Measurements from ENCODE around the gene GMDS. TPM values are rescaled to one million over a fixed set of nuclear protein-coding genes. Genes with fewer than 3 reads are reported as not detected.

GMDS gene
- total and polyA plus RNA-seq, 2 of the 13 experiments (the other 11 are each of a cell fraction or from before 2014, with no cell fraction given) = 64.4 to 112 TPM

DNA sequence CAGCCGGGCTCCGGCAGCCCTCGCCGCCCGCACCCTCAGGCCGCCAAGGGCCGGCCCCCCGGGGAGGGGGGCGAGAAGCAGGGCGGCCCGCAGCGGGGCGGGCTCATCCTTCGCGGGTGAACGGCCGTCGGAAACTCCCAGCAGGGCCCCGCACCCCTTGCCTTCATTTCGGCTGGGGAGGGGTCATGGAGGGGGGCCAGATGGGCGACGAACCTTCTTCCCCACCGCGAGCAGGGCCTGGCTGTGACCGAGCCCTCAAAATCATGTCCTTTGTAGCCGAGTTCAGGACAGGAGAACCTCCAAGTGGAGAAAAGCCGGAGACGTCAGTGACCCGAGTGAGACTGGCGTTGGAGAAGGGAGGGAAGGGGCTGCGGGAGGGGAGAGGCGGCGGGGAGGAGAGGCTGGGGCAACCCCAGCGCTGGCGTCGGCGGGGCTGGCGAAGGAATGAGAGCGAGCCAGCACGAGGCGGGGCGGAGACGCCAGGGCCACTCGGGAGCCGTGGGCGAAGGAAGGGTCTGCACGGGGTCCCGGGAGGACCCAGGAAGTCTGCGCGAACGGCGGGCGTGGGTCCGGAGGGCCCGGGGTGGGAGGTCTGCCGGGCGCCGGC, 636.3 kb downstream of the GMDS start:
- ATAC-seq = no peak
- TF ChIP-seq HNRNPK (IDR thresholded peaks at IDR 0.05; ENCODE audit: low read depth, low read length, poor library complexity, severe bottlenecking) (peak; percentile 76), RBFOX2 (IDR thresholded peaks at IDR 0.05; ENCODE audit: low read depth, low read length) (no peak), ATF7 (IDR thresholded peaks at IDR 0.05) (no peak), ATF7 (CRISPR knock-in tag; IDR thresholded peaks at IDR 0.05) (no peak), ZNF550 (CRISPR knock-in tag; IDR thresholded peaks at IDR 0.05; ENCODE audit: borderline replicate concordance) (0 out of 2 replicates have a peak, but pooled peaks have one; percentile 39), ZNF333 (CRISPR knock-in tag; IDR thresholded peaks at IDR 0.05; ENCODE audit: borderline replicate concordance) (no peak), SRSF1 (optimal IDR thresholded peaks at IDR 0.05; ENCODE audit: low read depth, low read length) (peak; percentile 24), ETV5 (CRISPR knock-in tag; IDR thresholded peaks at IDR 0.05; ENCODE audit: borderline replicate concordance) (no peak), REL (CRISPR knock-in tag; conservative IDR thresholded peaks at IDR 0.05) (0 out of 2 replicates have a peak, but pooled peaks have one; percentile 31), ZSCAN25 (CRISPR knock-in tag; IDR thresholded peaks at IDR 0.05) (peak; percentile 35; the same call in 1 of the 2 replicates), ELF1 (CRISPR knock-in tag; IDR thresholded peaks at IDR 0.05) (no peak), PAX8 (CRISPR knock-in tag; IDR thresholded peaks at IDR 0.05; ENCODE audit: borderline replicate concordance) (no peak), NFRKB (IDR thresholded peaks at IDR 0.05) (no peak), EZH2 (conservative IDR thresholded peaks at IDR 0.05; ENCODE audit: low read depth, low read length) (peak; percentile 3), STAT5B (CRISPR knock-in tag; IDR thresholded peaks at IDR 0.05) (no peak), KMT2B (CRISPR knock-in tag; IDR thresholded peaks at IDR 0.05) (0 out of 2 replicates have a peak, but pooled peaks have one; percentile 7), ZNF546 (CRISPR knock-in tag; conservative IDR thresholded peaks at IDR 0.05) (no peak), ZNF10 (CRISPR knock-in tag; IDR thresholded peaks at IDR 0.05; ENCODE audit: borderline replicate concordance, low read depth) (no peak), RBAK (CRISPR knock-in tag; IDR thresholded peaks at IDR 0.05) (no peak), ZNF501 (CRISPR knock-in tag; IDR thresholded peaks at IDR 0.05) (no peak), CBFB (CRISPR knock-in tag; IDR thresholded peaks at IDR 0.05) (0 out of 2 replicates have a peak, but pooled peaks have one; percentile 15)
- TF ChIP-seq, protein P1, sequence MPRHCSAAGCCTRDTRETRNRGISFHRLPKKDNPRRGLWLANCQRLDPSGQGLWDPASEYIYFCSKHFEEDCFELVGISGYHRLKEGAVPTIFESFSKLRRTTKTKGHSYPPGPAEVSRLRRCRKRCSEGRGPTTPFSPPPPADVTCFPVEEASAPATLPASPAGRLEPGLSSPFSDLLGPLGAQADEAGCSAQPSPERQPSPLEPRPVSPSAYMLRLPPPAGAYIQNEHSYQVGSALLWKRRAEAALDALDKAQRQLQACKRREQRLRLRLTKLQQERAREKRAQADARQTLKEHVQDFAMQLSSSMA (CRISPR knock-in tag; IDR thresholded peaks at IDR 0.05) = peak; percentile 58; the same call in 1 of the 2 replicates

More for the DNA sequence above, 636.3 kb downstream of the GMDS start:
- Histone ChIP-seq H4K20me1 (ENCODE audit: insufficient read depth, low read length) (peaks cover 11% of the 10 kb centered on the region; the same call in 1 of the 2 replicates), H2AFZ (ENCODE audit: low read length) (no peak overlapping the region), H3K9me3 (ENCODE audit: low read length) (no peaks in the 10 kb centered on the region), H3K4me2 (ENCODE audit: low read depth, low read length) (peak overlapping the region; percentile 94), H3K36me3 (replicated peaks in 1 of 2; ENCODE audit: control insufficient read depth in 1 of 2, insufficient read depth in 2 of 2, low read length in 2 of 2) (no peaks in the 10 kb centered on the region), H3K4me1 (ENCODE audit: insufficient read depth, low read length) (peaks cover 48% of the 10 kb centered on the region), H3K4me3 (replicated peaks in 1 of 3; ENCODE audit: insufficient read depth in 1 of 3, low read depth in 2 of 3, low read length in 3 of 3) (peak overlapping the region; percentile 54 to 73 (median 67); a peak in 5 of 6 replicates), H3K27me3 (ENCODE audit: control insufficient read depth in 1 of 2, insufficient read depth in 2 of 2, low read length in 2 of 2) (peaks cover 32 to 54% of the 10 kb centered on the region in 2 experiments), H3K27ac (ENCODE audit: extremely low read length, insufficient read depth, low read length) (no peak overlapping the region), H3K79me2 (ENCODE audit: insufficient read depth, low read length) (no peaks in the 10 kb centered on the region), H3K9ac (ENCODE audit: insufficient read depth, low read depth, low read length) (no peak overlapping the region)
- ChIA-PET POLR2A (no interaction called here), CTCF (ENCODE audit: low intra/inter-chr PET ratio, low total read pairs) (no interaction called here)
- DNase-seq (ENCODE audit: low spot score) (no peak), FAIRE-seq (no peak)
- BruUV-seq (replicated peaks) = no TSS peak
- WGBS (ENCODE audit: low lambda C conversion rate) = under 1% methylated on average over 32 of the region's 58 CpGs
- intact Hi-C loops (cut with micrococcal nuclease; ENCODE audit: unreplicated experiment) = no loop called here
- in situ Hi-C loops (cut with HindIII; ENCODE audit: extremely low pct_ligation_motif_present, low pct_unique_long_range_greater_than_20kb) = loop anchor here (5.0 kb wide), 1 partner anchor 498 kb away; no protein-coding TSS in a partner anchor
